ENCODE measurements around the gene TMEM164. TPM values are rescaled to one million over a fixed set of nuclear protein-coding genes. Genes with fewer than 3 reads are reported as not detected.
A peak's percentile ranks its signal among the peaks of the same experiment; 100 is the strongest.

The TMEM164 gene
- total and polyA plus RNA-seq, 10 of the 15 experiments (the other 5 are each of a cell fraction or from before 2014, with no cell fraction given), result 0.61 to 18.3 (median 7.0) TPM

DNA sequence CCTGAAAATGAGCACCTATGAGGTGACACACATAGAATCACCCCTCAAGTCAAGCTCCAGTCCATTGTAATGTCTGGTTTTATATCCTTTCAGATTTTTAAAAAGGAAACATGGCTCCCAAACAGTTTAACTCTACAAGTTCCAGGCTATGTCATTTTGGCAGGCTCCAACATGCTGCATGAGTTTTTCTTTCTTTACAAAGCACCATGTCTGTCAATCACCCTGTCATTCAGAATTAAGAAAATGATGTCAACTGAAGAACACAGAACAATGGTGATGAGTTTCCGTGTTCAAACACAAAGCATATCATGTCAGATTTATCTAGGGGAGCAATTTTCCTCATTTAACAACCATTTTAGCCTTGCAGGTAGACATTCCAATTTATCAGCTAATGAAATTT lies 208.4 kb downstream of the TMEM164 start:
- WGBS (ENCODE audit: insufficient coverage, insufficient replicate concordance, low lambda C conversion rate, missing lambda C conversion rate), result 50% methylated on average over 1 of the region's 1 CpG
- Histone ChIP-seq H3K79me2 (ENCODE audit: control insufficient read depth, insufficient read depth, low read length) (no peaks in the 10 kb centered on the region), H4K20me1 (ENCODE audit: control insufficient read depth, insufficient read depth) (no peaks in the 10 kb centered on the region), H3K4me3 (no peak overlapping the region), H3K36me3 (ENCODE audit: control insufficient read depth in 2 of 2, insufficient read depth in 2 of 2, low read length in 1 of 2) (no peaks in the 10 kb centered on the region), H3K27me3 (replicated peaks in 1 of 2; ENCODE audit: control insufficient read depth in 2 of 2, insufficient read depth in 2 of 2, low read length in 1 of 2) (no peaks in the 10 kb centered on the region), H3K9me3 (replicated peaks; ENCODE audit: control insufficient read depth, insufficient read depth, low read length) (no peaks in the 10 kb centered on the region), H3K4me2 (ENCODE audit: control insufficient read depth, insufficient read depth) (no peak overlapping the region), H2AFZ (ENCODE audit: control insufficient read depth, low read depth, low read length) (no peak overlapping the region), H3K27ac (ENCODE audit: control insufficient read depth, insufficient read depth) (no peak overlapping the region), H3K4me1 (ENCODE audit: control insufficient read depth, insufficient read depth, low read length) (no peaks in the 10 kb centered on the region), H3K9ac (ENCODE audit: control insufficient read depth, insufficient read depth, low read length) (no peak overlapping the region)
- TF ChIP-seq ZNF274 (IDR thresholded peaks at IDR 0.05; ENCODE audit: insufficient read depth, insufficient read length) (no peak), MYB (IDR thresholded peaks at IDR 0.05; ENCODE audit: borderline replicate concordance, low read depth, low read length) (no peak), WRNIP1 (IDR thresholded peaks at IDR 0.05; ENCODE audit: borderline replicate concordance, low read depth, low read length) (no peak), SREBF1 (IDR thresholded peaks at IDR 0.05; ENCODE audit: low read length) (no peak), RB1 (IDR thresholded peaks at IDR 0.05; ENCODE audit: borderline replicate concordance) (no peak), EED (IDR thresholded peaks at IDR 0.05; ENCODE audit: low read depth) (no peak), HDAC6 (IDR thresholded peaks at IDR 0.05; ENCODE audit: unreplicated experiment) (no peak), HDAC2 (IDR thresholded peaks at IDR 0.05) (no peak), CREB1 (IDR thresholded peaks at IDR 0.05; ENCODE audit: low read depth) (no peak), NBN (IDR thresholded peaks at IDR 0.05) (no peak), NFYB (IDR thresholded peaks at IDR 0.05; ENCODE audit: insufficient read depth, low read depth, low read length) (no peak)
- intact Hi-C loops (cut with micrococcal nuclease; ENCODE audit: unreplicated experiment), result no loop called here
- no peak for DNase-seq (ENCODE audit: low read depth, low spot score)
- SMC1A ChIA-PET (ENCODE audit: uncharacterized antibody, unreplicated experiment), result interaction anchor here (1.0 to 1.3 kb wide), 2 partner anchors 46 to 53 kb away, joined by 3 read pairs; no protein-coding TSS in a partner anchor
- FAIRE-seq, result no peak
- POLR2A ChIA-PET, result no interaction called here
- RAD21 ChIA-PET (ENCODE audit: unreplicated experiment), result no interaction called here
- BruUV-seq (replicated peaks), result no TSS peak
- ATAC-seq, result no peak
- CTCF ChIA-PET, result no interaction called here
- in situ Hi-C loops (cut with MboI), result no loop called here

DNA sequence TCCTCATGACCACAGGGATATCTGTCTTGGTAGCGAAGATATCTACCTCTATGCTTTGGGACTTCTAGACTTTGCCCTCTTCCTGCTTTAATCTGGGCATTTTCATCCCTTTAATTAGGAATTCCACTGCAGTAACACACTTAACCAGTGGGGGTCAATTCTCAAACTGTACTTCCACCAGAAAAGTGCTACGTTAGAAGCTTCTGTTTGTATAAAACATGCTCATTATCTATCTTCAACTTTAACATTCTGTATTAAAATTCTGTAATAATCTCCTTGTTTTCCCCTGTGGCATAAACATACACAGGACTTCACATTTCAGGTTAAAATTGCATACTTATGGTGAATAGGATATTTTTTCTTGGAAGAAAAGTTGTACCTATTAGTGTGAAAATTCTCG lies 209.4 kb downstream of the TMEM164 start:
- no peak for DNase-seq (ENCODE audit: low read depth, low spot score)
- no TSS peak for BruUV-seq (replicated peaks)
- CTCF ChIA-PET, result no interaction called here

More for the DNA sequence above, 209.4 kb downstream of the TMEM164 start:
- no peak for TF ChIP-seq MEF2B (IDR thresholded peaks at IDR 0.05; ENCODE audit: partially characterized antibody, poor library complexity, severe bottlenecking)
- TF ChIP-seq CTCF (IDR thresholded peaks at IDR 0.05 in 2 of 3, conservative IDR thresholded peaks at IDR 0.05 in 1 of 3; ENCODE audit: control insufficient read depth in 2 of 3, extremely low read depth in 1 of 3, insufficient read depth in 1 of 3, low read depth in 3 of 3, low read length in 3 of 3), result peak in 1 of 3 experiments; percentile 18; a peak in 1 of 6 replicates
- intact Hi-C loops (cut with micrococcal nuclease; ENCODE audit: unreplicated experiment), result no loop called here
- no peaks in the 10 kb centered on the region for H3K79me2 ChIP-seq (ENCODE audit: control insufficient read depth, insufficient read depth, low read length)
- no peaks in the 10 kb centered on the region for H3K9me3 ChIP-seq (replicated peaks; ENCODE audit: control insufficient read depth, insufficient read depth, low read length)
- no peak for FAIRE-seq
- ChIA-PET RAD21 (ENCODE audit: unreplicated experiment) (no interaction called here), SMC1A (ENCODE audit: uncharacterized antibody, unreplicated experiment) (no interaction called here), POLR2A (no interaction called here)
- no peak overlapping the region for H2AFZ ChIP-seq (ENCODE audit: control insufficient read depth, low read depth, low read length)
- H3K4me1 ChIP-seq (ENCODE audit: control insufficient read depth, insufficient read depth, low read length), result no peaks in the 10 kb centered on the region
- no peak overlapping the region for H3K9ac ChIP-seq (ENCODE audit: control insufficient read depth, insufficient read depth, low read length)
- in situ Hi-C loops (cut with MboI), result no loop called here
- no peak overlapping the region for H3K4me3 ChIP-seq
- H4K20me1 ChIP-seq (ENCODE audit: control insufficient read depth, insufficient read depth), result no peaks in the 10 kb centered on the region
- no peak for ATAC-seq
- H3K27me3 ChIP-seq (replicated peaks in 1 of 2; ENCODE audit: control insufficient read depth in 2 of 2, insufficient read depth in 2 of 2, low read length in 1 of 2), result no peaks in the 10 kb centered on the region
- WGBS (ENCODE audit: insufficient coverage, insufficient replicate concordance, low lambda C conversion rate, missing lambda C conversion rate), result 63% methylated on average over 3 of the region's 3 CpGs
- H3K27ac ChIP-seq (ENCODE audit: control insufficient read depth, insufficient read depth), result no peak overlapping the region
- no peaks in the 10 kb centered on the region for H3K36me3 ChIP-seq (ENCODE audit: control insufficient read depth in 2 of 2, insufficient read depth in 2 of 2, low read length in 1 of 2)
- no peak overlapping the region for H3K4me2 ChIP-seq (ENCODE audit: control insufficient read depth, insufficient read depth)

All from GM12878 (cell line).